Activated CD8-positive, alpha-beta T cell treated with anti-CD3 and anti-CD28 coated beads for 36 hours (primary cell): ENCODE data around the gene GALNTL6. TPM values are rescaled to one million over a fixed set of nuclear protein-coding genes. Genes with fewer than 3 reads are reported as not detected.

Experiments
- ATAC-seq: fragments of 200-7000 bp; cut with Tn5 transposase; one replicate; pipeline ENCODE4 v1.10.0; 2021; ENCODE audit warnings: mild to moderate bottlenecking, moderate library complexity
- CTCF ChIA-PET: fragments of 350-600 bp; sonication (Branson Sonifier 250); formaldehyde crosslinking; loops from one replicate; lab custom pipeline; 2021; ENCODE audit warnings: antibody characterized with exemption; lab: Charles Lee
- POLR2A ChIA-PET: fragments of 350-600 bp; sonication (Branson Sonifier 250); formaldehyde crosslinking; loops from one replicate; lab custom pipeline; 2021; ENCODE audit warnings: antibody characterized with exemption; lab: Charles Lee
- DNase-seq: peaks from one replicate; pipeline ENCODE4 v3.0.0-alpha.2; 2020
- H3K27ac Mint-ChIP-seq: one replicate; pipeline ENCODE4 v1.8.0; 2021; ENCODE audit warnings: mild to moderate bottlenecking, mixed read lengths
- H3K27me3 Mint-ChIP-seq: one replicate; pipeline ENCODE4 v1.8.0; 2021; ENCODE audit warnings: mixed read lengths
- H3K36me3 Mint-ChIP-seq: one replicate; pipeline ENCODE4 v1.8.0; 2021; ENCODE audit warnings: low read depth, mixed read lengths
- H3K4me1 Mint-ChIP-seq: one replicate; pipeline ENCODE4 v1.8.0; 2021; ENCODE audit warnings: low read depth, mixed read lengths
- H3K4me3 Mint-ChIP-seq: one replicate; pipeline ENCODE4 v1.8.0; 2021; ENCODE audit warnings: mild to moderate bottlenecking, moderate library complexity, mixed read lengths
- H3K9me3 Mint-ChIP-seq: one replicate; pipeline ENCODE4 v1.8.0; 2021; ENCODE audit warnings: mixed read lengths
- CTCF ChIP-seq: fragments of 200-600 bp; IDR thresholded peaks from one replicate; pipeline ENCODE4 v1.8.0; 2022; ENCODE audit warnings: antibody characterized with exemption, mild to moderate bottlenecking
- intact Hi-C: fragments of 100-400 bp; cut with micrococcal nuclease; formaldehyde crosslinking; loops from one replicate; pipeline ENCODE4 v1.10.0; 2022
- total RNA-seq, 2 experiments: library from RNA; stranded (reverse); gene quantifications; one replicate each; pipeline ENCODE4 v1.2.3, GENCODE V29; 2021

GALNTL6 gene
- total RNA-seq, 2 experiments from 2014 or later = not detected

DNA sequence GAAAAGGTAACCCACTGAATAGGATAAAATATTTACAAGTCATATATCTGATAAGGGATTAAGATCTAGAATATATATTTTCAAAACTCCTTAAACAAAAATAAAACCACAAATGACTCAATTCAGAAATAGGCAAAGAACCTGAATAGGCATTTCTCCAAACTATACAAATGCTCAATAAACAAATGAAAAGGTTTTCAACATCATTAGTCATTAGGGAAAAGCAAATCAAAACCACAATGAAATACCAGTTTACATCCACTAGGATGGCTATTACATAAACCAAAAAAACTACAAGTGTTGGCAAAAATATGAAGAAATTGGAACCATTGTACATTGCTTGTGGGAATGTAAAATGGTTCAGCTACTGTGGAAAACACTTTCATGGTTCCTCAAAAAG, 1188.4 kb downstream of the GALNTL6 start:
- Mint-ChIP-seq H3K27me3 (peaks cover 6% of the 10 kb centered on the region), H3K4me3 (no peak overlapping the region), H3K27ac (no peak overlapping the region), H3K9me3 (no peaks in the 10 kb centered on the region), H3K36me3 (no peaks in the 10 kb centered on the region), H3K4me1 (peaks cover 3% of the 10 kb centered on the region)
- CTCF ChIA-PET = no interaction called here
- intact Hi-C loops = no loop called here
- no peak for DNase-seq
- no peak for TF ChIP-seq CTCF
- POLR2A ChIA-PET = no interaction called here
- ATAC-seq = no peak

- POLR2A ChIA-PET = no interaction called here
- Mint-ChIP-seq H3K9me3 (no peaks in the 10 kb centered on the region), H3K4me1 (no peaks in the 10 kb centered on the region), H3K27ac (no peak overlapping the region), H3K36me3 (no peaks in the 10 kb centered on the region), H3K27me3 (peaks cover 6% of the 10 kb centered on the region), H3K4me3 (no peak overlapping the region)
- no peak for ATAC-seq
- TF ChIP-seq CTCF = no peak
- intact Hi-C loops = no loop called here
- no peak for DNase-seq
- CTCF ChIA-PET = interaction anchor here (3.2 kb wide), 1 partner anchor 11 kb away, joined by 13 read pairs; no protein-coding TSS in a partner anchor
These were observed 1189.8 kb downstream of the GALNTL6 start for GRCh38 chr4:173002830-173003561.

- Mint-ChIP-seq H3K36me3 (no peaks in the 10 kb centered on the region), H3K27me3 (no peaks in the 10 kb centered on the region), H3K27ac (no peak overlapping the region), H3K4me1 (no peaks in the 10 kb centered on the region), H3K4me3 (no peak overlapping the region), H3K9me3 (no peaks in the 10 kb centered on the region)
- ChIA-PET POLR2A (no interaction called here), CTCF (interaction anchor here (1.2 to 3.2 kb wide), 5 partner anchors 8 to 296 kb away, joined by 3 to 13 read pairs (median 6); no protein-coding TSS in a partner anchor)
- DNase-seq (no peak), ATAC-seq (no peak)
- intact Hi-C loops = no loop called here
- no peak for TF ChIP-seq CTCF
These were observed 1192.9 kb downstream of the GALNTL6 start for GRCh38 chr4:173005912-173006633.

- no peaks in the 10 kb centered on the region for H3K9me3 Mint-ChIP-seq
- H3K27ac Mint-ChIP-seq = no peak overlapping the region
- DNase-seq = no peak
- CTCF ChIA-PET = interaction anchor here (1.3 kb wide), 1 partner anchor 293 kb away, joined by 4 read pairs; no protein-coding TSS in a partner anchor
- H3K36me3 Mint-ChIP-seq = no peaks in the 10 kb centered on the region
- POLR2A ChIA-PET = no interaction called here
- ATAC-seq = no peak
- intact Hi-C loops = no loop called here
- H3K4me1 Mint-ChIP-seq = no peaks in the 10 kb centered on the region
- peaks cover 2% of the 10 kb centered on the region for H3K27me3 Mint-ChIP-seq
- no peak overlapping the region for H3K4me3 Mint-ChIP-seq
- TF ChIP-seq CTCF = no peak
These were observed 1195.2 kb downstream of the GALNTL6 start for GRCh38 chr4:173008436-173008835.
